GM12878 (cell line): ENCODE results near the gene TMEM30A. TPM values are rescaled to one million over a fixed set of nuclear protein-coding genes. Genes with fewer than 3 reads are reported as not detected.

Experiments used
- ATAC-seq: fragments of 200-7000 bp; cut with Tn5 transposase; 3 replicates; pipeline ENCODE4 v1.9.1; 2020; ENCODE audit warnings: mild to moderate bottlenecking, moderate library complexity
- BruUV-seq: library from RNA; stranded (reverse); fragments of 400-500 nt; replicated peaks from 2 replicates; lab custom pipeline; 2021; lab: Mats Ljungman, UMichigan
- CTCF ChIA-PET: fragments of 300-600 bp; sonication (Branson Sonifier 250); formaldehyde crosslinking; extraction: SDS; loops from one replicate; lab custom pipeline; 2021; ENCODE audit warnings: inconsistent platforms; lab: Yijun Ruan, JAX
- POLR2A ChIA-PET: fragments of 350-600 bp; formaldehyde crosslinking; extraction: SDS; loops from one replicate; lab custom pipeline; 2021; ENCODE audit warnings: inconsistent platforms; lab: Charles Lee
- RAD21 ChIA-PET: fragments of 300-600 bp; sonication (Branson Sonifier 250); formaldehyde crosslinking; loops from one replicate; lab custom pipeline; 2023; ENCODE audit warnings: antibody characterized with exemption; ENCODE audit not compliant: unreplicated experiment; lab: Charles Lee
- SMC1A ChIA-PET: fragments of 300-600 bp; sonication (Branson Sonifier 250); formaldehyde crosslinking; loops from one replicate; lab custom pipeline; 2023; ENCODE audit not compliant: unreplicated experiment, uncharacterized antibody; lab: Charles Lee
- DNase-seq: peaks from one replicate; pipeline ENCODE4 v3.0.0-alpha.2; 2011; ENCODE audit warnings: low read depth, low spot score
- FAIRE-seq: peaks from 3 replicates; lab custom pipeline; 2011; peaks lifted over from hg19 to GRCh38; lab: Jason Lieb, UNC
- H2AFZ ChIP-seq: 2 replicates; pipeline ENCODE4 v1.6.0; 2011; ENCODE audit warnings: low read depth, low read length, control low read depth; ENCODE audit not compliant: control insufficient read depth
- H3K27ac ChIP-seq: 2 replicates; pipeline ENCODE4 v1.5.1; 2011; ENCODE audit warnings: control low read depth; ENCODE audit not compliant: control insufficient read depth, insufficient read depth
- H3K27me3 ChIP-seq, 2 experiments: replicated peaks in 1 of 2; 2 replicates each; pipeline versions ENCODE4 v1.6.0 to v1.6.1; 2011; ENCODE audit warnings: low read length in 1 of 2; ENCODE audit not compliant: control insufficient read depth in 2 of 2, insufficient read depth in 2 of 2
- H3K36me3 ChIP-seq, 2 experiments: 2 replicates each; pipeline ENCODE4 v1.5.1; 2011; ENCODE audit warnings: low read length in 1 of 2; ENCODE audit not compliant: control insufficient read depth in 2 of 2, insufficient read depth in 2 of 2
- H3K4me1 ChIP-seq: 2 replicates; pipeline ENCODE4 v1.6.1; 2011; ENCODE audit warnings: mild to moderate bottlenecking, low read length, moderate library complexity, mixed read lengths; ENCODE audit not compliant: control insufficient read depth, insufficient read depth
- H3K4me2 ChIP-seq: 2 replicates; pipeline ENCODE4 v1.6.0; 2011; ENCODE audit warnings: control low read depth; ENCODE audit not compliant: control insufficient read depth, insufficient read depth
- H3K4me3 ChIP-seq: fragments of 200-600 bp; sonication (generic); 2 replicates; pipeline ENCODE4 v1.5.1; 2016
- H3K79me2 ChIP-seq: 2 replicates; pipeline ENCODE4 v1.6.0; 2011; ENCODE audit warnings: low read length; ENCODE audit not compliant: control insufficient read depth, insufficient read depth
- H3K9ac ChIP-seq: 2 replicates; pipeline ENCODE4 v1.8.0; 2011; ENCODE audit warnings: low read length, control low read depth, mixed read lengths; ENCODE audit not compliant: control insufficient read depth, insufficient read depth
- H3K9me3 ChIP-seq: replicated peaks from 3 replicates; pipeline ENCODE4 v1.5.1; 2011; ENCODE audit warnings: mild to moderate bottlenecking, low read length; ENCODE audit not compliant: control insufficient read depth, insufficient read depth
- H4K20me1 ChIP-seq: 2 replicates; pipeline ENCODE4 v1.6.0; 2011; ENCODE audit not compliant: control insufficient read depth, insufficient read depth
- ASH2L ChIP-seq: fragments of 300-600, 200-600 bp; sonication (generic); IDR thresholded peaks from 2 replicates; pipeline ENCODE4 v1.6.1; 2017; ENCODE audit warnings: low read depth, mild to moderate bottlenecking, borderline replicate concordance
- DPF2 ChIP-seq: fragments of 450-650 bp; IDR thresholded peaks from 2 replicates; pipeline ENCODE4 v1.6.1; 2017; ENCODE audit warnings: mild to moderate bottlenecking
- EP300 ChIP-seq, 2 experiments: fragments of 150-350 bp in 1 of 2; IDR thresholded peaks; 2 replicates each; pipeline ENCODE4 v1.6.1; 2011 to 2012; ENCODE audit warnings: low read depth in 2 of 2, low read length in 2 of 2, borderline replicate concordance in 1 of 2, improper control_type of control experiment in 1 of 2, inconsistent platforms in 1 of 2; ENCODE audit not compliant: control insufficient read depth in 1 of 2
- HDAC6 ChIP-seq: fragments of 200-600 bp; sonication (generic); IDR thresholded peaks from one replicate; pipeline ENCODE4 v1.8.0; 2017; ENCODE audit warnings: antibody characterized with exemption; ENCODE audit not compliant: unreplicated experiment
- IRF3 ChIP-seq: fragments of 450-650 bp; IDR thresholded peaks from 2 replicates; pipeline ENCODE4 v1.6.1; 2014; ENCODE audit warnings: mild to moderate bottlenecking
- KDM1A ChIP-seq: fragments of 200-600 bp; sonication (generic); IDR thresholded peaks from 2 replicates; pipeline ENCODE4 v1.6.1; 2016; ENCODE audit warnings: borderline replicate concordance
- MXI1 ChIP-seq: fragments of 150-350 bp; IDR thresholded peaks from 2 replicates; pipeline ENCODE4 v1.6.1; 2011; ENCODE audit warnings: low read depth, mild to moderate bottlenecking, inconsistent platforms, low read length, improper control_type of control experiment
- NFIC ChIP-seq: IDR thresholded peaks from 2 replicates; pipeline ENCODE4 v1.6.1; 2012; ENCODE audit warnings: low read depth, mild to moderate bottlenecking, inconsistent platforms, low read length, moderate library complexity
- NFYA ChIP-seq: IDR thresholded peaks from 2 replicates; pipeline ENCODE4 v1.6.1; 2011; ENCODE audit warnings: low read depth, mild to moderate bottlenecking, low read length, improper control_type of control experiment, borderline replicate concordance
- RUNX3 ChIP-seq: IDR thresholded peaks from 2 replicates; pipeline ENCODE4 v1.6.1; 2012; ENCODE audit warnings: low read length, inconsistent platforms
- SIN3A ChIP-seq: IDR thresholded peaks from 2 replicates; pipeline ENCODE4 v1.6.1; 2012; ENCODE audit warnings: low read depth, low read length, improper control_type of control experiment
- SKIL ChIP-seq: fragments of 450-650 bp; IDR thresholded peaks from 2 replicates; pipeline ENCODE4 v1.6.1; 2017; ENCODE audit warnings: mild to moderate bottlenecking, low read depth, inconsistent platforms; ENCODE audit not compliant: poor library complexity, severe bottlenecking
- SMAD1 ChIP-seq: fragments of 450-650 bp; IDR thresholded peaks from 2 replicates; pipeline ENCODE4 v1.6.1; 2018; ENCODE audit warnings: mild to moderate bottlenecking, low read depth; ENCODE audit not compliant: partially characterized antibody
- SPI1 ChIP-seq: IDR thresholded peaks from 2 replicates; pipeline ENCODE4 v1.6.1; 2011; ENCODE audit warnings: low read depth, mild to moderate bottlenecking, low read length, moderate library complexity, borderline replicate concordance; ENCODE audit not compliant: insufficient read depth
- TCF7 ChIP-seq: IDR thresholded peaks from 2 replicates; pipeline ENCODE4 v1.6.1; 2014; ENCODE audit warnings: antibody characterized with exemption, borderline replicate concordance
- YY1 ChIP-seq: IDR thresholded peaks from 2 replicates; pipeline ENCODE4 v1.6.1; 2011; ENCODE audit warnings: low read depth, mild to moderate bottlenecking, low read length
- ZNF384 ChIP-seq: IDR thresholded peaks from 2 replicates; pipeline ENCODE4 v1.6.1; 2012; ENCODE audit warnings: low read depth, mild to moderate bottlenecking, low read length, improper control_type of control experiment, borderline replicate concordance
- WGBS: methylation state at CpG from one replicate; pipeline ENCODE4 v1.1.6; 2016; ENCODE audit warnings: low lambda C conversion rate; ENCODE audit not compliant: insufficient replicate concordance, insufficient coverage; ENCODE audit errors: missing lambda C conversion rate; 5-methylcytosine and 5-hydroxymethylcytosine counted together
- in situ Hi-C: fragments of 300-500 bp; cut with MboI; formaldehyde crosslinking; loops from 9 replicates; pipeline ENCODE4 v1.14.3; 2018; ENCODE audit warnings: mixed read lengths
- intact Hi-C: fragments of 100-400 bp; cut with micrococcal nuclease; formaldehyde crosslinking; loops from one replicate; pipeline ENCODE4 v1.14.2; 2022; ENCODE audit not compliant: unreplicated experiment
- polyA plus RNA-seq, 11 experiments: library from polyadenylated mRNA; depleted of rRNA in 4 of 11; unstranded in 6 of 11; stranded (reverse) in 5 of 11; fragments of >200 nt; fragmentation: Nextera tagmentation in 4 of 11; fragmentation: Illumina TruSeq in 1 of 11; extraction: Ambion mirVana in 4 of 11; extraction: Trizol in 1 of 11; gene quantifications; 1 replicate in 1 of 11; 2 replicates in 10 of 11; pipeline versions ENCODE4 v1.2.1 to v1.2.3, GENCODE V29; 2011 to 2016; ENCODE audit warnings: inconsistent platforms in 2 of 11, missing spikeins in 2 of 11, low read depth in 1 of 11
- total RNA-seq, 4 experiments: library from RNA; depleted of rRNA in 3 of 4; stranded (reverse); fragments of >200 nt in 3 of 4; fragmentation: Illumina TruSeq in 1 of 4; extraction: Trizol in 1 of 4; gene quantifications; 2 replicates each; pipeline versions ENCODE4 v1.2.1 to v1.2.3, GENCODE V29; 2013 to 2021
- TF ChIP-seq, protein P1 (sequence below): fragments of 450-650 bp; formaldehyde crosslinking; IDR thresholded peaks from 2 replicates; pipeline ENCODE4 v1.5.0; 2022; ENCODE audit warnings: mild to moderate bottlenecking, missing genetic modification characterization

Gene TMEM30A
- total and polyA plus RNA-seq, 10 of the 15 experiments (the other 5 are each of a cell fraction or from before 2014, with no cell fraction given) = 11.9 to 61.6 (median 43.2) TPM

DNA sequence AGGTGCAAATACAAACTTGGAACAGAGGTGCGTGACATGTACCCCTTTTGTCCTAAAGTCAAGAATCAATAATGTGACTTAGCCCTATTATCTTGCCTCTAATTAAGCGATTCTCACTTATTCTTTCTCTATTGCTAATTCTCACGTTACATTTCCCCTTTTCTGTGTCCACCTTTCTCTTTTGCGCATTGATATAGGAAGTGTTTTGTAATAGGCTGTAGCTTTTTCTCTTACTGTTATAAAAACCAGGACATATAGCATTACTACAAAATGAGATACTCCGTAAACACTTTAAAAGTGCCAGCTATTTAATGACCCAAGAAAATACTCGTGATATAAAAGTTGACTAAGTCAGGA lies 669 bp upstream of the TMEM30A start:
- Histone ChIP-seq H3K79me2 (peaks cover 79% of the 10 kb centered on the region), H3K4me3 (peak overlapping the region; percentile 74), H3K9ac (peak overlapping the region; percentile 55), H3K27ac (peak overlapping the region; percentile 80), H4K20me1 (no peaks in the 10 kb centered on the region), H3K9me3 (no peaks in the 10 kb centered on the region), H3K4me1 (no peaks in the 10 kb centered on the region), H3K36me3 (no peaks in the 10 kb centered on the region), H3K27me3 (no peaks in the 10 kb centered on the region), H3K4me2 (peak overlapping the region; percentile 82; the same call in 1 of the 2 replicates), H2AFZ (peak overlapping the region; percentile 6)
- ChIA-PET RAD21 (interaction anchor here (0.8 to 9.2 kb wide), 6 partner anchors 10 to 211 kb away, joined by 3 to 142 read pairs (median 5); partner anchors contain the start of genes COX7A2 and FILIP1), CTCF (interaction anchor here (1.3 to 9.1 kb wide), 3 partner anchors 12 to 242 kb away, joined by 4 to 163 read pairs (median 7); no protein-coding TSS in a partner anchor), SMC1A (interaction anchor here (0.9 to 12.7 kb wide), 4 partner anchors 10 to 42 kb away, joined by 3 to 196 read pairs (median 8); partner anchors contain the start of gene COX7A2), POLR2A (interaction anchor here (1.0 to 3.3 kb wide), 9 partner anchors 10 to 454 kb away, joined by 3 to 23 read pairs (median 5); partner anchors contain the start of genes FILIP1 and SENP6)
- ATAC-seq = peak; percentile 14
- no peak for FAIRE-seq
- WGBS = 2% methylated on average over 6 of the region's 6 CpGs
- intact Hi-C loops (loop anchor here (2.0 kb wide), 1 partner anchor 18 kb away; no protein-coding TSS in a partner anchor), in situ Hi-C loops (loop anchor here (10.0 kb wide), 1 partner anchor 470 kb away; no protein-coding TSS in a partner anchor)
- TSS peak; percentile 89 for BruUV-seq
- DNase-seq = no peak
- TF ChIP-seq NFIC (peak; percentile 40; the same call in 1 of the 2 replicates), IRF3 (no peak), SMAD1 (no peak), ZNF384 (no peak), MXI1 (no peak), SKIL (peak; percentile 37), KDM1A (no peak), NFYA (no peak), SIN3A (no peak), YY1 (no peak), SPI1 (peak; percentile 84), HDAC6 (no peak), ASH2L (no peak), TCF7 (no peak), EP300 (IDR thresholded peaks at IDR 0.05; ENCODE audit: borderline replicate concordance in 1 of 2, control insufficient read depth in 1 of 2, low read depth in 2 of 2, low read length in 2 of 2) (peak in 1 of 2 experiments; percentile 53; a peak in 1 of 4 replicates), DPF2 (peak; percentile 14; the same call in 1 of the 2 replicates), RUNX3 (no peak)
- TF ChIP-seq, protein P1, sequence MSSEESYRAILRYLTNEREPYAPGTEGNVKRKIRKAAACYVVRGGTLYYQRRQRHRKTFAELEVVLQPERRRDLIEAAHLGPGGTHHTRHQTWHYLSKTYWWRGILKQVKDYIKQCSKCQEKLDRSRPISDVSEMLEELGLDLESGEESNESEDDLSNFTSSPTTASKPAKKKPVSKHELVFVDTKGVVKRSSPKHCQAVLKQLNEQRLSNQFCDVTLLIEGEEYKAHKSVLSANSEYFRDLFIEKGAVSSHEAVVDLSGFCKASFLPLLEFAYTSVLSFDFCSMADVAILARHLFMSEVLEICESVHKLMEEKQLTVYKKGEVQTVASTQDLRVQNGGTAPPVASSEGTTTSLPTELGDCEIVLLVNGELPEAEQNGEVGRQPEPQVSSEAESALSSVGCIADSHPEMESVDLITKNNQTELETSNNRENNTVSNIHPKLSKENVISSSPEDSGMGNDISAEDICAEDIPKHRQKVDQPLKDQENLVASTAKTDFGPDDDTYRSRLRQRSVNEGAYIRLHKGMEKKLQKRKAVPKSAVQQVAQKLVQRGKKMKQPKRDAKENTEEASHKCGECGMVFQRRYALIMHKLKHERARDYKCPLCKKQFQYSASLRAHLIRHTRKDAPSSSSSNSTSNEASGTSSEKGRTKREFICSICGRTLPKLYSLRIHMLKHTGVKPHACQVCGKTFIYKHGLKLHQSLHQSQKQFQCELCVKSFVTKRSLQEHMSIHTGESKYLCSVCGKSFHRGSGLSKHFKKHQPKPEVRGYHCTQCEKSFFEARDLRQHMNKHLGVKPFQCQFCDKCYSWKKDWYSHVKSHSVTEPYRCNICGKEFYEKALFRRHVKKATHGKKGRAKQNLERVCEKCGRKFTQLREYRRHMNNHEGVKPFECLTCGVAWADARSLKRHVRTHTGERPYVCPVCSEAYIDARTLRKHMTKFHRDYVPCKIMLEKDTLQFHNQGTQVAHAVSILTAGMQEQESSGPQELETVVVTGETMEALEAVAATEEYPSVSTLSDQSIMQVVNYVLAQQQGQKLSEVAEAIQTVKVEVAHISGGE (CRISPR knock-in tag) = no peak
